ENCODE measurements around the gene ALG14. TPM values are rescaled to one million over a fixed set of nuclear protein-coding genes. Genes with fewer than 3 reads are reported as not detected.

Gene ALG14
- total RNA-seq, 6 donors from 2014 or later: 0.55 to 6.2 (median 0.98) TPM

GRCh38 chr1:95042286-95042685 is 30.5 kb downstream of the ALG14 start:
- TF ChIP-seq EP300 (IDR thresholded peaks at IDR 0.05) (no peak), POLR2AphosphoS5 (IDR thresholded peaks at IDR 0.05) (peak in 1 of 2 donors; percentile 19), POLR2A (IDR thresholded peaks at IDR 0.05) (no peak), CTCF (IDR thresholded peaks at IDR 0.05) (no peak)
- no peak for DNase-seq
- Histone ChIP-seq H3K36me3 (no peaks in the 10 kb centered on the region), H3K27me3 (no peaks in the 10 kb centered on the region), H3K9me3 (no peaks in the 10 kb centered on the region), H3K27ac (peak overlapping the region; percentile 44 to 70 (median 64)), H3K4me3 (no peak overlapping the region), H3K4me1 (peaks cover 5 to 15% (median 14%) of the 10 kb centered on the region in 4 donors)
- ATAC-seq (ENCODE audit: low FRiP score in 2 of 2): peak; percentile 6 to 62
- 32 to 43% methylated on average over 3 of the region's 3 CpGs for WGBS, 2 donors

- Histone ChIP-seq H3K27ac (peak overlapping the region in 3 of 4 donors; percentile 44 to 70 (median 61)), H3K36me3 (no peaks in the 10 kb centered on the region), H3K4me1 (peaks cover 5 to 15% (median 14%) of the 10 kb centered on the region in 4 donors), H3K4me3 (no peak overlapping the region), H3K9me3 (no peaks in the 10 kb centered on the region), H3K27me3 (no peaks in the 10 kb centered on the region)
- TF ChIP-seq CTCF (IDR thresholded peaks at IDR 0.05) (peak; percentile 60 to 85 (median 74)), POLR2AphosphoS5 (IDR thresholded peaks at IDR 0.05) (peak in 1 of 2 donors; percentile 27), POLR2A (IDR thresholded peaks at IDR 0.05) (no peak), EP300 (IDR thresholded peaks at IDR 0.05) (no peak)
- DNase-seq (peak in 1 of 2 donors; percentile 60), ATAC-seq (ENCODE audit: low FRiP score in 2 of 2) (peak; percentile 83 to 90)
- WGBS, 2 donors: 22 to 33% methylated on average over 2 of the region's 2 CpGs
Measured at GRCh38 chr1:95041491-95042165, 31.1 kb downstream of the ALG14 start.

- H3K4me3 ChIP-seq: no peak overlapping the region
- no peaks in the 10 kb centered on the region for H3K36me3 ChIP-seq
- no peak for DNase-seq
- H3K27ac ChIP-seq: no peak overlapping the region
- H3K27me3 ChIP-seq: no peaks in the 10 kb centered on the region
- no peak for TF ChIP-seq EP300 (IDR thresholded peaks at IDR 0.05)
- TF ChIP-seq POLR2AphosphoS5 (IDR thresholded peaks at IDR 0.05): no peak
- TF ChIP-seq CTCF (IDR thresholded peaks at IDR 0.05): no peak
- TF ChIP-seq POLR2A (IDR thresholded peaks at IDR 0.05): no peak
- ATAC-seq (ENCODE audit: low FRiP score in 2 of 2): no peak
- WGBS, 2 donors: 80 to 84% methylated on average over 2 of the region's 2 CpGs
- peaks cover 5 to 15% (median 14%) of the 10 kb centered on the region in 4 donors for H3K4me1 ChIP-seq
- H3K9me3 ChIP-seq: no peaks in the 10 kb centered on the region
Measured at GRCh38 chr1:95040032-95040525, 32.7 kb downstream of the ALG14 start.

- no peaks in the 10 kb centered on the region for H3K36me3 ChIP-seq
- H3K4me3 ChIP-seq: no peak overlapping the region
- H3K27me3 ChIP-seq: no peaks in the 10 kb centered on the region
- WGBS, 2 donors: 83 to 87% methylated on average over 10 to 12 of the region's 12 CpGs
- no peak overlapping the region for H3K27ac ChIP-seq
- DNase-seq: no peak
- H3K9me3 ChIP-seq: no peaks in the 10 kb centered on the region
- no peak for ATAC-seq (ENCODE audit: low FRiP score in 2 of 2)
- H3K4me1 ChIP-seq: peaks cover 5 to 15% (median 14%) of the 10 kb centered on the region in 4 donors
- TF ChIP-seq POLR2AphosphoS5 (IDR thresholded peaks at IDR 0.05) (no peak), POLR2A (IDR thresholded peaks at IDR 0.05) (no peak), CTCF (IDR thresholded peaks at IDR 0.05) (no peak), EP300 (IDR thresholded peaks at IDR 0.05) (no peak)
Measured at GRCh38 chr1:95039360-95040031, 33.3 kb downstream of the ALG14 start.

Measured in upper lobe of left lung (tissue), 6 donors.